Liver (tissue), 9 donors: ENCODE results near the gene TMEM234. TPM values are rescaled to one million over a fixed set of nuclear protein-coding genes. Genes with fewer than 3 reads are reported as not detected.

Source experiments
- DNase-seq: peaks from one replicate; pipeline ENCODE4 v3.0.0-alpha.2; 2017; ENCODE audit warnings: low spot score
- H3K27ac ChIP-seq, 2 donors: one replicate each; pipeline ENCODE4 v1.7.0; 2013; ENCODE audit warnings: inconsistent platforms in 2 of 2, low read length in 2 of 2, control low read depth in 1 of 2, low read depth in 1 of 2, mild to moderate bottlenecking in 1 of 2
- H3K27me3 ChIP-seq, 4 donors: one replicate each; pipeline versions ENCODE4 v1.6.1 to v1.7.0; 2013; ENCODE audit warnings: low read length in 3 of 4, inconsistent platforms in 1 of 4, mild to moderate bottlenecking in 1 of 4, moderate library complexity in 1 of 4; ENCODE audit not compliant: control insufficient read depth in 4 of 4, insufficient read depth in 4 of 4
- H3K36me3 ChIP-seq, 4 donors: one replicate each; pipeline versions ENCODE4 v1.6.1 to v1.7.0; 2013; ENCODE audit warnings: low read length in 3 of 4, mild to moderate bottlenecking in 3 of 4, low read depth in 1 of 4, moderate library complexity in 1 of 4; ENCODE audit not compliant: control insufficient read depth in 4 of 4, insufficient read depth in 3 of 4
- H3K4me1 ChIP-seq, 4 donors: one replicate each; pipeline versions ENCODE4 v1.6.1 to v1.7.0; 2013; ENCODE audit warnings: low read length in 3 of 4, mild to moderate bottlenecking in 3 of 4, moderate library complexity in 1 of 4; ENCODE audit not compliant: control insufficient read depth in 4 of 4, insufficient read depth in 4 of 4
- H3K4me3 ChIP-seq, 3 donors: one replicate each; pipeline versions ENCODE4 v1.6.1 to v1.7.0; 2013; ENCODE audit warnings: low read length in 3 of 3, control low read depth in 1 of 3, low read depth in 1 of 3, mild to moderate bottlenecking in 1 of 3
- H3K9ac ChIP-seq, 2 donors: one replicate each; pipeline ENCODE4 v1.7.0; 2013; ENCODE audit warnings: low read length in 2 of 2, mild to moderate bottlenecking in 2 of 2, moderate library complexity in 2 of 2, control low read depth in 1 of 2, low read depth in 1 of 2
- H3K9me3 ChIP-seq, 4 donors: one replicate each; pipeline versions ENCODE4 v1.6.1 to v1.7.0; 2013; ENCODE audit warnings: low read length in 3 of 4; ENCODE audit not compliant: control insufficient read depth in 4 of 4
- CTCF ChIP-seq: fragments of 150-350 bp; IDR thresholded peaks from 2 replicates; pipeline ENCODE4 v1.5.1; 2017; ENCODE audit warnings: improper control_type of control experiment, low read depth, low read length; ENCODE audit not compliant: missing input control
- EGR1 ChIP-seq, 2 donors: IDR thresholded peaks; 2 replicates each; pipeline ENCODE4 v1.6.1; 2016 to 2018; ENCODE audit warnings: antibody characterized with exemption in 2 of 2, low read depth in 2 of 2
- FOXA1 ChIP-seq: IDR thresholded peaks from 2 replicates; pipeline ENCODE4 v1.6.1; 2016; ENCODE audit warnings: antibody characterized with exemption
- FOXA2 ChIP-seq: IDR thresholded peaks from 2 replicates; pipeline ENCODE4 v1.6.1; 2016; ENCODE audit warnings: antibody characterized with exemption
- GABPA ChIP-seq, 2 donors: IDR thresholded peaks in 1 of 2; conservative IDR thresholded peaks in 1 of 2; 2 replicates each; pipeline ENCODE4 v1.6.1; 2016; ENCODE audit warnings: antibody characterized with exemption in 2 of 2, mild to moderate bottlenecking in 1 of 2, moderate library complexity in 1 of 2
- HNF4A ChIP-seq, 2 donors: conservative IDR thresholded peaks; 2 replicates each; pipeline ENCODE4 v1.6.1; 2016; ENCODE audit warnings: antibody characterized with exemption in 2 of 2, mild to moderate bottlenecking in 2 of 2
- HNF4G ChIP-seq: IDR thresholded peaks from 2 replicates; pipeline ENCODE4 v1.6.1; 2016; ENCODE audit warnings: antibody characterized with exemption
- JUND ChIP-seq, 2 donors: IDR thresholded peaks; 2 replicates each; pipeline ENCODE4 v1.6.1; 2016; ENCODE audit warnings: antibody characterized with exemption in 2 of 2
- MAX ChIP-seq: IDR thresholded peaks from 2 replicates; pipeline ENCODE4 v1.6.1; 2016; ENCODE audit warnings: antibody characterized with exemption
- NR2F2 ChIP-seq: IDR thresholded peaks from 2 replicates; pipeline ENCODE4 v1.6.1; 2016; ENCODE audit warnings: antibody characterized with exemption
- REST ChIP-seq: IDR thresholded peaks from 2 replicates; pipeline ENCODE4 v1.6.1; 2016; ENCODE audit warnings: antibody characterized with exemption, mild to moderate bottlenecking
- SP1 ChIP-seq: IDR thresholded peaks from 2 replicates; pipeline ENCODE4 v1.6.1; 2018; ENCODE audit warnings: antibody characterized with exemption, mild to moderate bottlenecking
- YY1 ChIP-seq: IDR thresholded peaks from 2 replicates; pipeline ENCODE4 v1.6.1; 2016; ENCODE audit warnings: antibody characterized with exemption, mild to moderate bottlenecking
- WGBS: extraction: QIAGEN DNeasy Blood & Tissue Kit; methylation state at CpG from one replicate; pipeline ENCODE4 v1.1.7; 2013; 5-methylcytosine and 5-hydroxymethylcytosine counted together
- polyA plus RNA-seq, 2 donors: library from polyadenylated mRNA; stranded (reverse) in 1 of 2; unstranded in 1 of 2; fragments of 200-250 nt in 1 of 2; fragments of >200 nt in 1 of 2; fragmentation: Nextera tagmentation in 1 of 2; extraction: Ambion mirVana in 1 of 2; gene quantifications; one replicate each; pipeline versions ENCODE4 v1.2.1 to v1.2.3, GENCODE V29; 2013 to 2015
- total RNA-seq, 2 donors: library from RNA; depleted of rRNA; stranded (reverse); fragments of >200 nt; gene quantifications; one replicate each; pipeline ENCODE4 v1.2.3, GENCODE V29; 2014
- TF ChIP-seq, protein P1 (sequence below): IDR thresholded peaks from 2 replicates; pipeline ENCODE4 v1.6.1; 2016; ENCODE audit warnings: antibody characterized with exemption
- donor health status: healthy.
- donor health status: healthy.
- donor health status: healthy.
- donor health status: healthy.
- donor health status: healthy.

TMEM234 gene
- total and polyA plus RNA-seq, 4 donors: 5.4 to 6.8 (median 6.1) TPM

DNA sequence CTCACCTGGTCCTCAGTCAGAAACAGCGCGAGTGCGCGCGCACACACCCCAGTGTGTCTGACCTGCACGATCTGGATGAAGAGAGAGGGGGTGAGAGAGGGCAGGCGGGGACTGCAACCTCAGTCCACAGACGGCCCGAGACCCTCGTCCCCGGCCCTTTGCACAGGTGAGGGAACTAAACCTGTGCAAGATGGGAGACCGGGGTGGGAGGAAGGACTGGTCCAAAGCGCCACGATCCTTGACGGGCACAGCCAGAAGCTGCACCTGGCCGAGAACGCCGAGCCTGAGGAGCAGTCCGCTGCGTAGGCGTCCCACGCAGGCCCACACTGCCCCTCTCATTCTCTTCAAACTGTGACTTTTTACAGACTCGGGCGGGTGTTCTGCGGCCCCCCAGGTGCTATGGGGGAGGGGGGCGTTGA is 17.2 kb downstream of the TMEM234 start:
- Histone ChIP-seq H3K4me1 (peaks cover 3 to 34% (median 23%) of the 10 kb centered on the region in 4 donors), H3K4me3 (peak overlapping the region; percentile 62 to 74 (median 64)), H3K27ac (no peak overlapping the region), H3K9ac (peak overlapping the region in 1 of 2 donors; percentile 20), H3K27me3 (no peaks in the 10 kb centered on the region), H3K9me3 (no peaks in the 10 kb centered on the region), H3K36me3 (no peaks in the 10 kb centered on the region)
- DNase-seq: no peak
- 29% methylated on average over 26 of the region's 26 CpGs for WGBS
- TF ChIP-seq HNF4A (conservative IDR thresholded peaks at IDR 0.05) (no peak), FOXA2 (no peak), MAX (no peak), FOXA1 (no peak), NR2F2 (no peak)
- TF ChIP-seq, protein P1, sequence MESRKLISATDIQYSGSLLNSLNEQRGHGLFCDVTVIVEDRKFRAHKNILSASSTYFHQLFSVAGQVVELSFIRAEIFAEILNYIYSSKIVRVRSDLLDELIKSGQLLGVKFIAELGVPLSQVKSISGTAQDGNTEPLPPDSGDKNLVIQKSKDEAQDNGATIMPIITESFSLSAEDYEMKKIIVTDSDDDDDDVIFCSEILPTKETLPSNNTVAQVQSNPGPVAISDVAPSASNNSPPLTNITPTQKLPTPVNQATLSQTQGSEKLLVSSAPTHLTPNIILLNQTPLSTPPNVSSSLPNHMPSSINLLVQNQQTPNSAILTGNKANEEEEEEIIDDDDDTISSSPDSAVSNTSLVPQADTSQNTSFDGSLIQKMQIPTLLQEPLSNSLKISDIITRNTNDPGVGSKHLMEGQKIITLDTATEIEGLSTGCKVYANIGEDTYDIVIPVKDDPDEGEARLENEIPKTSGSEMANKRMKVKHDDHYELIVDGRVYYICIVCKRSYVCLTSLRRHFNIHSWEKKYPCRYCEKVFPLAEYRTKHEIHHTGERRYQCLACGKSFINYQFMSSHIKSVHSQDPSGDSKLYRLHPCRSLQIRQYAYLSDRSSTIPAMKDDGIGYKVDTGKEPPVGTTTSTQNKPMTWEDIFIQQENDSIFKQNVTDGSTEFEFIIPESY: no peak

GRCh38 chr1:32201011-32201855 is 20.9 kb downstream of the TMEM234 start:
- Histone ChIP-seq H3K27me3 (no peaks in the 10 kb centered on the region), H3K4me3 (peak overlapping the region in 2 of 3 donors; percentile 41 to 48), H3K9ac (peak overlapping the region in 1 of 2 donors; percentile 3), H3K4me1 (peaks cover 3 to 46% (median 32%) of the 10 kb centered on the region in 4 donors), H3K36me3 (peaks cover 0 to 13% (median 9%) of the 10 kb centered on the region in 4 donors), H3K9me3 (no peaks in the 10 kb centered on the region), H3K27ac (peak overlapping the region; percentile 6 to 57)
- TF ChIP-seq MAX (no peak), FOXA2 (no peak), SP1 (no peak), FOXA1 (no peak), CTCF (no peak), HNF4G (no peak), YY1 (no peak), REST (no peak), EGR1 (IDR thresholded peaks at IDR 0.05; ENCODE audit: low read depth in 2 of 2) (no peak), GABPA (IDR thresholded peaks at IDR 0.05 in 1 of 2, conservative IDR thresholded peaks at IDR 0.05 in 1 of 2) (no peak), JUND (IDR thresholded peaks at IDR 0.05) (no peak)
- TF ChIP-seq, protein P1: no peak
- DNase-seq: peak; percentile 83
- 28% methylated on average over 26 of the region's 26 CpGs for WGBS
